Measurements from ENCODE around the gene DNAH9.

The DNAH9 gene

GRCh38 chr17:11999696-12000095, 401.4 kb downstream of the DNAH9 start:
- no peak for TF ChIP-seq CTCF (conservative IDR thresholded peaks at IDR 0.05; ENCODE audit: low read depth, low read length)
- no peak overlapping the region for H3K4me2 ChIP-seq
- no peaks in the 10 kb centered on the region for H3K27me3 ChIP-seq (ENCODE audit: insufficient read depth, low read depth)
- no peak overlapping the region for H3K9ac ChIP-seq
- H3K4me1 ChIP-seq (ENCODE audit: low read depth, poor library complexity, severe bottlenecking): no peaks in the 10 kb centered on the region
- H3K79me2 ChIP-seq (ENCODE audit: insufficient read depth, low read depth): no peaks in the 10 kb centered on the region
- no peaks in the 10 kb centered on the region for H3K36me3 ChIP-seq (ENCODE audit: insufficient read depth)
- H2AFZ ChIP-seq (ENCODE audit: low read depth): no peak overlapping the region
- no peak overlapping the region for H3K27ac ChIP-seq
- no peak overlapping the region for H3K4me3 ChIP-seq (IDR thresholded peaks at IDR 0.05; ENCODE audit: insufficient read depth, low read depth, low read length)
- H4K20me1 ChIP-seq (ENCODE audit: insufficient read depth): no peaks in the 10 kb centered on the region

GRCh38 chr17:12007466-12007865, 409.2 kb downstream of the DNAH9 start:
- H3K4me2 ChIP-seq: no peak overlapping the region
- no peak overlapping the region for H2AFZ ChIP-seq (ENCODE audit: low read depth)
- H3K27me3 ChIP-seq (ENCODE audit: insufficient read depth, low read depth): no peaks in the 10 kb centered on the region
- H3K36me3 ChIP-seq (ENCODE audit: insufficient read depth): no peaks in the 10 kb centered on the region
- no peak overlapping the region for H3K4me3 ChIP-seq (IDR thresholded peaks at IDR 0.05; ENCODE audit: insufficient read depth, low read depth, low read length)
- H3K4me1 ChIP-seq (ENCODE audit: low read depth, poor library complexity, severe bottlenecking): no peaks in the 10 kb centered on the region
- no peaks in the 10 kb centered on the region for H4K20me1 ChIP-seq (ENCODE audit: insufficient read depth)
- no peaks in the 10 kb centered on the region for H3K79me2 ChIP-seq (ENCODE audit: insufficient read depth, low read depth)
- no peak overlapping the region for H3K9ac ChIP-seq
- no peak for TF ChIP-seq CTCF (conservative IDR thresholded peaks at IDR 0.05; ENCODE audit: low read depth, low read length)
- no peak overlapping the region for H3K27ac ChIP-seq

Measured in KMS-11 (cell line).